ENCODE results near the gene MAP2K1. TPM values are rescaled to one million over a fixed set of nuclear protein-coding genes. Genes with fewer than 3 reads are reported as not detected.
"Not testable (repeated sequence)": the region's sequence is repeated elsewhere in the genome, so short reads cannot be mapped to it uniquely, and the experiment has no call there.

The MAP2K1 gene
- total RNA-seq, 1 donor from 2014 or later: 37.2 TPM

GRCh38 chr15:66389098-66389858 lies 2.6 kb downstream of the MAP2K1 start:
- DNase-seq (ENCODE audit: low spot score) (no peak), ATAC-seq (no peak)
- intact Hi-C loops (cut with DNase I): loop anchor here (5.0 kb wide), 1 partner anchor 108 kb away; the partner anchor contains the start of gene SNAPC5

GRCh38 chr15:66389859-66390381 lies 3.2 kb downstream of the MAP2K1 start:
- ATAC-seq: no peak
- intact Hi-C loops (cut with DNase I): loop anchor here (5.0 kb wide), 1 partner anchor 107 kb away; the partner anchor contains the start of gene SNAPC5
- no peak for DNase-seq (ENCODE audit: low spot score)

DNA sequence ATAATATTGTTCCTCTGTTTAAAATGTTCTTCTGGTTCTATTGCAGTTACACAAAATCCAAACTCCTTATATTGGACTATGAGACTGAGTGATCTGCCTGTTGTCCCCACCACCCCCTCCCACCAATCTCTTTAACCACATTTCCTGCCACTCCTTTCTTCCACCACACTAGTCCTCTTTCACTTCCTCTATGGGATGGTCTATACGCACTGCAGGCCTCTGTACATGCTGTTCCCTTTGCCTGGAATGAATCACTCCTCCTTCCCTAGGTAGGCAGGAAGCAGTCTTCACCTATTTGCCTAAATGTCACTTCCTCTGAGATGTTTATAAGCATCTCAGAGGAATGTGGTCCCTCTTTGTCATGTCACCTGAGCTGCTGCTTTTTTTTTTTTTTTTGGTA lies 4.0 kb downstream of the MAP2K1 start:
- DNase-seq (ENCODE audit: low spot score): no peak
- no peak for ATAC-seq
- intact Hi-C loops (cut with DNase I): no loop called here

GRCh38 chr15:66393037-66393436 lies 6.3 kb downstream of the MAP2K1 start:
- intact Hi-C loops (cut with DNase I); DNase-seq (ENCODE audit: low spot score); ATAC-seq: not testable (repeated sequence)

DNA sequence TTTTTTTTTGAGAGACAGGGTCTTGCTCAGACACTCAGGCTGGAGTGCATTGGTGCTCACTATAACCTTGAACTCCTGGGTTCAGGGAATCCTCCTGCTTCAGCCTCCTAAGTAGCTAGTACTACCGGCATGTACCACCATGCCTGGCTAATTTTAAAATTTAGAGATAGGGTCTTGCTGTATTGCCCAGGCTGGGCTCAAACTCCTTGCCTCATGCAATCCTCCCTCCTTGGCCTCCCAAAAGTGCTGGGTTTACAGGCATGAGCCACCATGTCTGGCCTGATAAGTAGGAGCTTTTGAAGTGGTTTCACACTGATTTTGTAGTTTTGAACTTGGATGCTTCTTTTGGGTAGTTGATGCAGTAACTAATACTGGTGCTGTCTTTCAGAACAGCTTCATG lies 7.8 kb downstream of the MAP2K1 start:
- ATAC-seq (no peak), DNase-seq (ENCODE audit: low spot score) (no peak)
- intact Hi-C loops (cut with DNase I): no loop called here

DNA sequence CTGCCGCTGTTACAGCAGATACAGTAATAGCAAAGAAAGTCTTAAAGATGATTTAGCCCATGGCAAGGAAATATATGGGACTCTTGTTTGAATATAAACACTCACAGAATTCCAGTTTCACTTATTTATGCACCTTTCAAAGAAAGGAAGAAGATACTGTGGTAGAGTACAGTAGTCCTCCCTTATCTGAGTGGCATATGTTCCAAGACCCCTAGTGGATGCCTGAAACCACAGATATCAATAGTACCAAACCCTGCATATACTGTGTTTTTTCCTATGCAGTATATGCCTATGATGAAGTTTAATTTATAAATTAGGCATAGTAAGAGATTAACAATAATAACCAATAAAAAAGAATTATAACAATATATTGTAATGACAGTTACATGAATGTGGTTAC lies 8.2 kb downstream of the MAP2K1 start:
- no peak for ATAC-seq
- DNase-seq (ENCODE audit: low spot score): no peak
- intact Hi-C loops (cut with DNase I): no loop called here

GRCh38 chr15:66399276-66399675 lies 12.6 kb downstream of the MAP2K1 start:
- no peak for ATAC-seq
- no peak for DNase-seq (ENCODE audit: low spot score)
- intact Hi-C loops (cut with DNase I): no loop called here

- intact Hi-C loops (cut with DNase I): no loop called here
- peak; percentile 84 for ATAC-seq
- no peak for DNase-seq (ENCODE audit: low spot score)
These were observed 13.7 kb downstream of the MAP2K1 start for GRCh38 chr15:66400351-66400774.

- no peak for DNase-seq (ENCODE audit: low spot score)
- no peak for ATAC-seq
- intact Hi-C loops (cut with DNase I): no loop called here
These were observed 14.7 kb downstream of the MAP2K1 start for GRCh38 chr15:66401130-66402021.

- DNase-seq (ENCODE audit: low spot score) (no peak), ATAC-seq (no peak)
- intact Hi-C loops (cut with DNase I): no loop called here
These were observed 16.1 kb downstream of the MAP2K1 start for GRCh38 chr15:66402761-66403284.

DNA sequence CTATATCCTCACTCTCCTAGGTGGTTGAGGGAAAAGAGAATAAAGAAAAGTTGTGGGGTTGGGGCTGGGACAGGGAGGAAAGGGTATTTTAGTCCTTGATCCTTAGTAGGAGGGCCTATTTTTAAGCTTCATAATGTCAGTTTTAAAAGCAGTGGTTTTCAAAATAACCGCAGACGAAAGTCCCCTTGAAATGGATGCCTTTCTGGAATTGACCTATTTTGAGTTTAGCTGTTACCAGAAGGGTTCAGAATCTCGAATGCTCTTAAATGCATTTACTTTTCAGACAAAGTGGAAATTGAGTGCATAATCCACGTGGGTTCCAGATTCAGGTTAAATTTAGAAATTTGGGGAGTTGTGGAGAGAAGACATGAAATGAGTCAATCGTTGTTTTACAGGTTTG lies 16.6 kb downstream of the MAP2K1 start:
- ATAC-seq (no peak), DNase-seq (ENCODE audit: low spot score) (no peak)
- intact Hi-C loops (cut with DNase I): no loop called here

- ATAC-seq: peak; percentile 43
- intact Hi-C loops (cut with DNase I): no loop called here
- DNase-seq (ENCODE audit: low spot score): no peak
These were observed 17.4 kb downstream of the MAP2K1 start for GRCh38 chr15:66404122-66404521.

DNA sequence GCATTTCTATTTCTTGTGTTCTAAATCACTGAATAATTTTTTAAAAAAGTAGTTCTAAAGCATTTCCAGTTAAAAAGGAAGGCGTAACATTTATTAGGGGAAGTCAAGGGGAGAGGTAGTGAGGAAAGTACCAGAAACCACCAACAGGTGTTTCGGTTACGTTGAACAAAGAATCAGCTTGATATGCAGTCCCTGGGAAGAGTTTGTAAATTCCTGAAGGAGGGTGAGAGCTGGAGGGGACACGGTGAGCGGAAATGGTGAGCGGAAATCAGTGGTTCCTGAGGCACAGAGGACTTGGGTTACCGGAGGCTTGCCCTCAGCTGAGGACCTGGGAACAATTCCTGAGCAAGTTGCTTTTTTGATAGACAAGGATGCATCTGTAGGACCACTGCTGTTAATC lies 17.8 kb downstream of the MAP2K1 start:
- no peak for ATAC-seq
- intact Hi-C loops (cut with DNase I): no loop called here
- DNase-seq (ENCODE audit: low spot score): no peak

GRCh38 chr15:66405007-66405406 lies 18.3 kb downstream of the MAP2K1 start:
- DNase-seq (ENCODE audit: low spot score): no peak
- intact Hi-C loops (cut with DNase I): no loop called here

GRCh38 chr15:66405615-66406014 lies 18.9 kb downstream of the MAP2K1 start:
- intact Hi-C loops (cut with DNase I): no loop called here
- no peak for DNase-seq (ENCODE audit: low spot score)
- no peak for ATAC-seq

More at GRCh38 chr15:66405007-66405406, 18.3 kb downstream of the MAP2K1 start:
- ATAC-seq: no peak

DNA sequence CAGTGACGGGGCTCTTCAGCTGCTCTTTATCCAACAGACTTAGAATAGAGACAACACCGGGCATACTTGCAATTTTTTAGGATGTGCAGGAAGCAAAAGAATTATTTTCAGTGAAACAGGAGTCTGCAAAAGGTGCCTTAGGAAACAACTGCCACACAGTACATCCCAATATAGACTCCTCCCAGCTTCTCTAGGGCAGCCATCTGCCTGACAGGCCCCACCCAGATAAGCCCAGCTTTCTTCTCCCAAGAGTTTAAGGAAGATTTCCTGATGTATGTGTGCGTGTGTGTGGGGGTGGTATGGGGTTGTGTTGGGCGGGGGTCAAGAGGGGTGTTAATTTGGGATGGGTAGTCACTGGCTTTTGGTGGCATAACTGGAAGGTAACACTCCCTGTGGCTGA lies 21.5 kb downstream of the MAP2K1 start:
- DNase-seq (ENCODE audit: low spot score) (no peak), ATAC-seq (no peak)
- intact Hi-C loops (cut with DNase I): no loop called here

DNA sequence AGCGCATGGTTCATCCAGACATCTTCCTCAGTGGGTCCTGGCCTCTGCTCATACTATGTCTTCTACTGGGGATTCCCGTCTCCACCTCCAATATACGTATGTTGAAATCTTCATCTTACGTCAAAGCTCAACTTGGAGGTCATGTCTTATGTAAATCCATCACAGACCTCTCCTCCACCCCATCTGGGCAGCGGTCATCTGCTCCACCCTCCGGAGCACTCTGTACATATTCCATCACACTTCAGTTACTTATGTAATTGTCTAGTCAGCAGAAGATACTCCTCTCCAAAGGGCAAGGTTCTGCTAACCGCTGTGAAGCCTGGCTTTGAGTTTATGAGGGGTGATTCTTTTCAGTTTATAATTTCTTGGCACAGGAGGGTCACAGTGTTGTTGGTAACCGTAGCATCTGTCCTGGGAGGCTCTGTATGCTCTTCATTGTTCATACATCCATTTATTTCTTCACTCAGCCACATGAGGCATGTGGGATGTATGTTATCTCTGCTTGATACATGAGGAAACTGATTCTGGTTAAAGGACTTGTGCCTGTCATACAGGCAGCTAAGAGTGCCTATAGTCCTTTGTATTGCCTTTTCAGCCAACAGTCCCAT lies 22.1 kb downstream of the MAP2K1 start:
- no peak for DNase-seq (ENCODE audit: low spot score)
- no peak for ATAC-seq
- intact Hi-C loops (cut with DNase I): no loop called here

DNA sequence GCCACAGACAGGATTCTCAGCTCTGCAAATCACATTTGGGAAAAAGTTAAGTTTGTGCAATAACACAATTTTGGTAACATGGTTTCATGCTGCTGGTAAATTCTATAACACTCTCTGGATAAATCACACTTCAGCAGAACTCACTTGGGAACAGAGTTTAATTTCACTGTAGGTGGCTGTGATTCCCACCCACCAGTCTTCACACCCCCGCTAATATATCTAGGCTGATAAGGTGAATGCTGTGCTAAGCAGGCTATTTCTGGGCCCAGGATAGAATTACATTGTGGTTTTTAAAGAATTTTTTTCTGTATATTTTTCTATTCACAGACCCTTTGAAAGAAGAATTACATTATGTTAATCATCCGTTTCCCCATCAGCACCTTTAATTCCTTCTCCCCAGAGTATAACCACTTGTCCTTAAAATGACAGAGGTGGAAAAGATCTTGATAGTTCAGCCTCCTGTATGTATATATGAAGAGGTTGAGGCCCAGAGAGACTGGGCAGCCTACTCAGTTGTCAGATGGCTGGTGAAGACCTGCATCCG lies 22.9 kb downstream of the MAP2K1 start:
- ATAC-seq (no peak), DNase-seq (ENCODE audit: low spot score) (no peak)
- intact Hi-C loops (cut with DNase I): no loop called here

- no peak for ATAC-seq
- intact Hi-C loops (cut with DNase I): no loop called here
- DNase-seq (ENCODE audit: low spot score): no peak
These were observed 24.5 kb downstream of the MAP2K1 start for GRCh38 chr15:66411190-66411589.
